T-helper 17 cell (primary cell): ENCODE results near the gene ETV3. TPM values are rescaled to one million over a fixed set of nuclear protein-coding genes. Genes with fewer than 3 reads are reported as not detected.

Experiments
- ATAC-seq: fragments of 150-1000 bp; cut with Tn5 transposase; 2 replicates; pipeline ENCODE4 v1.10.0; 2021; ENCODE audit warnings: mild to moderate bottlenecking, moderate library complexity
- DNase-seq, 3 donors: peaks; one replicate each; pipeline versions ENCODE4 v3.0.0 to v3.0.0-alpha.2; 2020 to 2021
- H3K9me3 ChIP-seq: one replicate; pipeline ENCODE4 v1.7.0; 2013; ENCODE audit warnings: low read length, mild to moderate bottlenecking; ENCODE audit not compliant: control insufficient read depth, poor library complexity, severe bottlenecking
- H3K27ac Mint-ChIP-seq: one replicate; pipeline ENCODE4 v1.8.0; 2022; ENCODE audit warnings: mild to moderate bottlenecking, moderate library complexity, mixed read lengths
- H3K27me3 Mint-ChIP-seq: one replicate; pipeline ENCODE4 v1.8.0; 2022; ENCODE audit warnings: mixed read lengths
- H3K36me3 Mint-ChIP-seq: one replicate; pipeline ENCODE4 v1.8.0; 2022; ENCODE audit warnings: low read depth, mixed read lengths
- H3K4me1 Mint-ChIP-seq: one replicate; pipeline ENCODE4 v1.8.0; 2022; ENCODE audit warnings: mild to moderate bottlenecking, mixed read lengths
- H3K4me3 Mint-ChIP-seq: one replicate; pipeline ENCODE4 v1.8.0; 2022; ENCODE audit warnings: mild to moderate bottlenecking, moderate library complexity, mixed read lengths
- total RNA-seq, 4 donors: library from RNA in 2 of 4; stranded (reverse) in 2 of 4; gene quantifications; one replicate each; pipeline ENCODE4 v1.2.3 and lab custom pipeline; 2022 to 2026

The ETV3 gene
- total RNA-seq, 2 donors from 2014 or later: 74.0 to 78.2 TPM

DNA sequence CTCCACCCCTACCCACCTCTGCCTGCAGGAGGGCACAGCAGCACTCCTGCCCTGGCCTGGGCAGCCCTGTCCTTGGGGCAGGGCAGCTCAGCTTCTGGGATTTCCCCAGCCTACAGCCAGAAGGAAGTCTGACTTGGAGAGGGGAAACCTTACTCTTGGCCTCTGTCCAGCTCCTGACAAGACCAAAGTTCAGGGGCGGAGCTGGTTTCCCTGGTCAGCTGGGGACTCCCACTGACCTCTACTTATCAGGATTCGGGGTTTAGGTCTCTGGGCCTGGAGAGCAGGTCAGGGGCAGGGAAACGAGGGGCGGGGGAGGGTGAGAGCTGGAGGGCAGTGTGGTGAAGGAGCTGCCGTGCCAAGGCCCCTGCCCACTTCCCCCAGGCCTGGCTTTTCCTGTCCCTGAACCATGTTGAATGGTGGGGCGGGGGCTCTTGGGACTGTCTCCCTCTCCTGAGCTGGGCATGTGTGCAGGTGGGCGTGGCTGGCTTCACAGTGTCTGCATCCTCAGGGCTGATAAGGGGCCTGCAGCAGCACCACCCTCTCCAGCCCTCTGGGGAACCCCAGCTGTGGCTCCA lies 16.8 kb upstream of the ETV3 start:
- ATAC-seq: no peak

DNA sequence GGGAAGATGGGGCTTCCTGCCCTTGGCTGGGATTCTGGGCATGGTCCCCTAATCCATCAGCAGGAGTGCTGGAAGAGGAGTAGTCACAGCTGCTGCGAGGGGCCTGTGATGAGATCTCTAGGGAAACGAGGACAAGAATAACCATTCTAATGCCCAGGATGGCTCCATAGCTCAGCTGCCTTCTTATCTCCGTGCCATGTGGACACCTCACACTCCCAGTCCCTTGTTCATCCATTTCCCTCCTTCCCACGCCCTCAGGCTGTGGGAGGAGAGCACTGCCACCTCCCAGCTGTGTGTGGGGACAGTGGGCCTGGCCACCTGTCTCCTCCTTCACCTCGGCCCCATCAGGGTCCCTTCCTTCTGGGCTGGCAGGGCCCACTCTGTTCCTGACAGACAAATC lies 16.1 kb upstream of the ETV3 start:
- no peaks in the 10 kb centered on the region for H3K9me3 ChIP-seq
- peak overlapping the region; percentile 86 for H3K27ac Mint-ChIP-seq
- H3K27me3 Mint-ChIP-seq: peaks cover 31% of the 10 kb centered on the region
- H3K4me1 Mint-ChIP-seq: peaks cover 33% of the 10 kb centered on the region
- ATAC-seq (no peak), DNase-seq (no peak)
- H3K36me3 Mint-ChIP-seq: no peaks in the 10 kb centered on the region
- H3K4me3 Mint-ChIP-seq: peak overlapping the region; percentile 58

More for the DNA sequence above, 16.8 kb upstream of the ETV3 start:
- Mint-ChIP-seq H3K27ac (no peak overlapping the region), H3K4me3 (peak overlapping the region; percentile 36), H3K27me3 (peaks cover 36% of the 10 kb centered on the region), H3K36me3 (no peaks in the 10 kb centered on the region), H3K4me1 (peaks cover 31% of the 10 kb centered on the region)
- no peaks in the 10 kb centered on the region for H3K9me3 ChIP-seq
- no peak for DNase-seq

DNA sequence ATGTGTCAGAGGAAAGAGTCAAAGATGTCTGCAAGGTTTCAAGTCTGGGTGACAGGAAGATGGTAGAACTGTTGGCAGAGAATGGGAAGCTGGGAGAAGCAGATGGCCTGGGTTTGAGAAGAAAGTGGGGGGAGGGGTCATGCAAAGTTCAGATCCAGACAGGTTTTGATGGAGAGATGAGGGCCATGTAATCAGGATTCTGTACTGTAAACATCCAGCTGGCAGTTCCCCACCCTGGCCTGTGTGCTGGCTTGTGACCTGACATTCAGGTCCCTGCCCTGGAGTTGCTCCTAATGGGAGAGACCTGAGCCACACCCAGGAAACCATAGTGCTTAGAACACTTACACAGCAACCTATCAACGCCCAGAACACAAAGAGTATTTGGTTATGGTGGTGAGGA lies 15.6 kb upstream of the ETV3 start:
- Mint-ChIP-seq H3K4me3 (peak overlapping the region; percentile 71), H3K27ac (peak overlapping the region; percentile 86), H3K36me3 (peaks cover 2% of the 10 kb centered on the region), H3K27me3 (peaks cover 29% of the 10 kb centered on the region), H3K4me1 (peaks cover 33% of the 10 kb centered on the region)
- H3K9me3 ChIP-seq: no peaks in the 10 kb centered on the region
- no peak for ATAC-seq
- no peak for DNase-seq

DNA sequence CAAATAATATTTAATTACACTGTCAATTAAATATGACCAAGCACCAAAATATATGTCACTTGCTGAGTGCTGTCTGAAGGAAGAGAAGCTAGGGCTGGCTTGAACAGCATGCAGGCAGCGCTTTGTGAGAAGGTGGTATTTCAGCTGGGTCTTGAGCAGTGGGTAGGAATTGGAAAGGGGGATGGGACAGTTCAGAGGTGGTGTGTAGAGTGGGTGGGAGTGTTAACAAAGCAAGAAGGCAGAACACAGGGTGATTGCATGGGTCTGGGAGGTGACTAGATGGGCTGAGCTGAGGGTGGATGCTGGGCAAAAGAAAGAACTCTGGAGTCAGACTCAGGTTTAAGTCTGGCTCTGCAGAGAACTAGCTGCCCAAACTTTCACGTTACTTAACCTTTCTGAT lies 14.3 kb upstream of the ETV3 start:
- peaks cover 24% of the 10 kb centered on the region for H3K27me3 Mint-ChIP-seq
- no peak for DNase-seq
- no peak overlapping the region for H3K4me3 Mint-ChIP-seq
- peaks cover 37% of the 10 kb centered on the region for H3K4me1 Mint-ChIP-seq
- H3K27ac Mint-ChIP-seq: peak overlapping the region; percentile 49
- ATAC-seq: no peak
- peaks cover 2% of the 10 kb centered on the region for H3K36me3 Mint-ChIP-seq
- no peaks in the 10 kb centered on the region for H3K9me3 ChIP-seq

DNA sequence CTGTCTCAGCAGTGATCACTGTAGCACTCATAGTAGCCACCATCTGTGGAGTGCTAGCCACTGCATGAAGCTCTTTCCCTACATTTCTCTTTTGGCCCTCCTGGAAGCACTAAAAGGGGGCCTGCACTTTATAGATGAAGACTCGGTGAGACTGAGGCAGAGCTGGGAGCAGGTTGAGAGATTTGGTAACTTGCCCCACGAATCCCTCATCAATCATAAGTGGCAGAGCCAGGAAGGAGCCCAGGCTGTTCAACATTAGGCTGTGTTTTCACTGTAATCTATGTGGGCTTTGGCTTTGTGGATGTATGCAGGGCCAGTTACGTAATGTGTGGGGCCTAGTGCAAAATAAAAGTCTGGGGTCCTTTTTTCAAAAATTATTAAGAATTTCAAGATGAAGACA lies 13.3 kb upstream of the ETV3 start:
- Mint-ChIP-seq H3K36me3 (peaks cover 2% of the 10 kb centered on the region), H3K27me3 (peaks cover 14% of the 10 kb centered on the region), H3K4me3 (no peak overlapping the region), H3K4me1 (peaks cover 40% of the 10 kb centered on the region), H3K27ac (no peak overlapping the region)
- ATAC-seq (no peak), DNase-seq (no peak)
- no peaks in the 10 kb centered on the region for H3K9me3 ChIP-seq

DNA sequence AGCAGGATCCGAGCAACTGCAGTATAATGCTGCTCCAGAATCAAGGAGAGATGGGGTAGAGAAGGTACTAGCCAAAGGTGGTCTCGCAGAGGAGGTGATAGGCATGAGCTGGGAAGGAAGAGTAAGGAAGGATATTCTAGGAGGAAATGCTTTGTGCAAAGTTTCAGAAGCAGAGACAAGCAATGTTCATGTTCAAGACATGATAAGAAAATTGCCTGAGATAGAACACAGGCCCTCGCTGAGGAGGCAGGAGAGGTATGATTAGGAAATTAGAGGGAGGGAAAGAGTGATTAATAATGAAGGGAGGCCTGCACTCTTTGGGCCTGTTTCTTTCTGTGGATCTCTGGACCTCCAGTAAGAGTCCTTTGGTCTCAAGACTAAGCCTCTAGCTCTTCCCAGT lies 12.9 kb upstream of the ETV3 start:
- DNase-seq (no peak), ATAC-seq (no peak)
- no peaks in the 10 kb centered on the region for H3K9me3 ChIP-seq
- H3K27ac Mint-ChIP-seq: no peak overlapping the region
- H3K4me1 Mint-ChIP-seq: peaks cover 39% of the 10 kb centered on the region
- peaks cover 2% of the 10 kb centered on the region for H3K36me3 Mint-ChIP-seq
- no peak overlapping the region for H3K4me3 Mint-ChIP-seq
- H3K27me3 Mint-ChIP-seq: peaks cover 10% of the 10 kb centered on the region

DNA sequence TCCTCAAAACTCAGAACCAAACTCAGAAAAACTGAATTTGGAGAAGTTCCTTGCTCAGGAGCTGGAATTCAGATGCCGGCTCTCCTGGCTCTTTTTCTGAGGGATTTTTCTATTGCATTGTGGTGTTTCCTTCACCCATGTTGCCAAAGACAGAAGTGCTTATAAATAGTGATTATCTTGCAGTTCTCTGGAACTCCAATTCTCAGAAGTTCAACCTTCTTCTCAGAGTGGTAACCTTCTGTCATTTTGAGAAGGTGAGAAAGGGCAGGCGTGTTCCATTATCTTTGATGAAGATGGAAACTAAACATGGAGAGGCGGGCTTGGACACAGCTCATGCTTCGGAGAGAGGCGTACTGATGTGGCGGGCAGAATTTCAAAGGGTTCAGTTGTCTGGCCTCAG lies 12.4 kb upstream of the ETV3 start:
- DNase-seq: no peak
- Mint-ChIP-seq H3K4me3 (no peak overlapping the region), H3K36me3 (peaks cover 2% of the 10 kb centered on the region), H3K27me3 (peaks cover 7% of the 10 kb centered on the region), H3K27ac (no peak overlapping the region), H3K4me1 (peaks cover 36% of the 10 kb centered on the region)
- ATAC-seq: no peak
- H3K9me3 ChIP-seq: no peaks in the 10 kb centered on the region

DNA sequence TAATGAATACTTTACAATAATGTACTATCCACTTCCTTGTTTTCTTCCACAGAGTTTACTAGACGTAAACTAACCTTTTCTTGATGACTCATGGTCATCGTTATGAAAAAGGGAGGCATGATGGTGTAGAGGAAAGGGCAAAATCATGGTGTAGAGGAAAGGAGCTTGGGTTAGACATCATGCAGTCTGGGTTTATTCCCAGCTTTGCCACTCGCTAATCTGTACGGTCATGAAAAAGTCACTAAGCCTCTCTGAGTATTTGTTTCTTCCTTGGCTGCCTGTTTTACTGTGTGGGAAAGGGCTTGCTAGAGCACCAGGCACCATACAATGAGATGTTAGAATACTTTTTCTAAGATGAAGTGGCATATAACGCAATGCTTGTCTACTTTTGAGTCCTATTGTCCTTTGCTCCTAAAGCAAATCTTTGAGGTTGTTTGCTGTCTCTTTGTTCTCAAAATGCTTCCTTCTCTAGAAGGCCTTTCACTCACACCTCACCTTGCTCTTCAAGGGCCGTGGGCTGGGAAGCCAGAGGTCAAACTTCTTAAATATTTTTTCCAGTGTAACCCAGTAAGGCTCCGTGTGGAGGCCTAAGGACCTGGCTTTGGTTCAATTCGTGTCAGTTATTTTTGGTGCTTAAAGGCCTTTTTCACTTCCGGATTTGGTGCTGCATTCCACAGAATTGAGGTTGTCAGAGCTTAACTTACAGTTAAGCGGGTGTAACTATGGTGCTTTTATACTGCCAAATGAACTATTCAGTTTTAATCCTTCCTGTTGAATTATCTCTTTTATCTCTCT lies 9.9 kb upstream of the ETV3 start:
- Mint-ChIP-seq H3K4me1 (peaks cover 22% of the 10 kb centered on the region), H3K4me3 (no peak overlapping the region), H3K27ac (no peak overlapping the region), H3K27me3 (peaks cover 7% of the 10 kb centered on the region), H3K36me3 (peaks cover 2% of the 10 kb centered on the region)
- ATAC-seq (no peak), DNase-seq (no peak)
- H3K9me3 ChIP-seq: no peaks in the 10 kb centered on the region

DNA sequence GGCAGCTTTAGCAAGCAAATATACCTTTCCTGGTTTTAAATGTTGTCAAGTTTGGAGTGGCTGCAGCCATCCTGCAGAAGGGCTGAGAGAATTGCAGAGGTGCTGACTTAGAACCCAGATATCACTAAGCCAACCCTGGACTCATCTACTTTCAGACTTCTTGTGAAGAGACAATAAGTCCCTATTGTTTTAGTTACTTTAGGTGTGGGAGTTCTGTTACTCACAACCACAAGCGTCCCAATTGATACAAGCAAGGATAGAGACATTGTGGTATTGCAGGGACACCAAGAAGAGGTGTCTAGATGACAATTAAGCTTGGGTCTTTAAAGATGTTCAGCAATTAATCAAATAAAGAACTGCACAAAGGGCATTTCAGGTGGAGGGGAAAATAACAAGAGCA lies 8.8 kb upstream of the ETV3 start:
- no peaks in the 10 kb centered on the region for H3K9me3 ChIP-seq
- Mint-ChIP-seq H3K27me3 (peaks cover 7% of the 10 kb centered on the region), H3K36me3 (peaks cover 2% of the 10 kb centered on the region), H3K4me1 (peaks cover 20% of the 10 kb centered on the region), H3K27ac (no peak overlapping the region), H3K4me3 (no peak overlapping the region)
- ATAC-seq: no peak
- DNase-seq: no peak

DNA sequence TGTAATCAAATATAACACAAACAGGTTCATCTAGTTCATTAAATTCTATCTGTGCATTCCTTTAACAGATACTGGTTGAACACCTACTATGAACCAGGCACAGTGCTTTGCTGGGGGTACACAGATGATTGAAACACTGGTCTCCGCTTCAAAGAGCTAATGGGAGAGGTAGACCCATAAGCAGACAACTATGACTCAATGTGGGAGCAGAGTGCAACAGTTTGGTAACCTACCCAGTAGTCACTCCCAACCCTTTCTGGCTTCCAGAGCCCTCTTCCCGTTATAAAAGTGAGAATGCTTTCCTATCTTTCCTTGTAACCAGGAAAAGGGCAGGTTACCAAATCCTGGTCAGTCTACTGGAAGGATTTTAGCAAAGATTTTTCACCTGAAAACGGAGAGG lies 8.0 kb upstream of the ETV3 start:
- peaks cover 2% of the 10 kb centered on the region for H3K36me3 Mint-ChIP-seq
- H3K27me3 Mint-ChIP-seq: peaks cover 7% of the 10 kb centered on the region
- ATAC-seq (no peak), DNase-seq (no peak)
- H3K27ac Mint-ChIP-seq: no peak overlapping the region
- H3K4me1 Mint-ChIP-seq: peaks cover 17% of the 10 kb centered on the region
- no peaks in the 10 kb centered on the region for H3K9me3 ChIP-seq
- no peak overlapping the region for H3K4me3 Mint-ChIP-seq

DNA sequence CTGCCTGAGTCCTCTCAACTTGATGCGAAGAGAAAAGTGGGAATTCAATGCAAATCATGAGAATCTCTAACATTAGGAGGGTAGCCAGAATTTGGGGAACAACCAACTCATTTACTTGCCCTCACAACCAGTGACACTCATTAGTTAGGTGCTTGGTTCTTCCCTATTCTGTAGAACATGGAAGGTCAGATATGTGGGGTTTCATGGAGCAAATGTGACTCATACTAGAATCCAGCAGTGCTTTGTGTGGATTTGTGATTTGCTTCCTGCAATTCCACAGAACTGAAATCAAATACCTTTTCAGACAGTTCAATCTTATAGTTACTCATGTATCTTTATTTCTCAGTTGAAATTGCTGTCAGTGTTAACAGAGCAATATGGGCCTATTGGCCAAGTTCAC lies 6.9 kb upstream of the ETV3 start:
- no peak overlapping the region for H3K27ac Mint-ChIP-seq
- H3K4me1 Mint-ChIP-seq: peaks cover 12% of the 10 kb centered on the region
- peaks cover 7% of the 10 kb centered on the region for H3K27me3 Mint-ChIP-seq
- peaks cover 2% of the 10 kb centered on the region for H3K36me3 Mint-ChIP-seq
- H3K9me3 ChIP-seq: no peaks in the 10 kb centered on the region
- H3K4me3 Mint-ChIP-seq: no peak overlapping the region
- ATAC-seq (no peak), DNase-seq (no peak)

DNA sequence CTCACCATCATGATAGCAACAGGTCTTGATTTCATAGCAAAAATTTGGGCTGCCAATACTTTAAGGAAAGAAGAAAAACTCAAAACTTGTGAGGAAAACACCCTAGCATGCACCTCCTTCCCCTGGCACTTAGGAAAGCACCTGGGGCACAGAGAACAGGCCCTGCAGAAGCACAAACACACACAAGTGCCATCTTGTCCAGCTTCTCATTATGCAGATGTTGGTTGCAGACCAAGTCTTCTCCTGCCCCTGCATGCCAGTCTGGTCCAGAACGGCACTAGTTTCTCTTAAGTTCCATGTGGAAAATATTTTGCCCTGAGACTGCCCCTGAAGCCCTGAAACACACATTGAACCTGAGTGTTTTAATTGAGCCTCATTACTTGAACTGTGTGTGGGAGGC lies 6.3 kb upstream of the ETV3 start:
- no peak overlapping the region for H3K4me3 Mint-ChIP-seq
- DNase-seq: no peak
- peaks cover 10% of the 10 kb centered on the region for H3K4me1 Mint-ChIP-seq
- peaks cover 7% of the 10 kb centered on the region for H3K27me3 Mint-ChIP-seq
- no peaks in the 10 kb centered on the region for H3K9me3 ChIP-seq
- peaks cover 2% of the 10 kb centered on the region for H3K36me3 Mint-ChIP-seq
- no peak overlapping the region for H3K27ac Mint-ChIP-seq
- no peak for ATAC-seq

DNA sequence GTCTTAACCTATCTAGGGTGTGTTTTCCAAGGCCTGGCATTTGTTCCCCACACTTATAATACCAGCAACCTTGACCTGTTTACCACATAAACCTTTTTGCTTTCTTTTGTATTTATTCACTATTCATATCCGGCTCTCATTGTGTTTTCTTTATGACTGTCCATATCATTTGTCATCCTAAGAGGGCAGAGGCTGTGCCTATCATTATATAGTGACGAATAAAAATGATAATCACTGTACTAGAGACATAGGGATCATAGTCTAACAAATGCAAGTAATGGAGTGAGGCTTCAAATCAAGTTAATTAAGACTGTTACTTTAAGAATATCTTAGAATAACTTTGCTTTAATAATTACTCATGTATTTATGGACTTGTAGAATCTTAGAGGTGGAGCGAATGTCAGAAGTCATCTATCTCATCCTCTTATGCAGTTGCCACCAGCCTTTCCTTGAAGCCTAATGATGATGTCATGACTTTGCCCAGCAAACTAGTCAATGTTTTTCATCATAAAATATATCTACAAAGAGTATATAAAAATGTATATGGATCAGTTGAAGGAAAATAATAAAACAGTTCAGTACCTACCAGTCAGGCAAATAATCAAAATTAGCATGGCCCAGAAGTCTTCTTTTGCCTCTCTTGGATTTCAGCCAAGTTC lies 4.7 kb upstream of the ETV3 start:
- ATAC-seq (no peak), DNase-seq (no peak)
- Mint-ChIP-seq H3K27ac (no peak overlapping the region), H3K4me3 (no peak overlapping the region), H3K27me3 (no peaks in the 10 kb centered on the region), H3K4me1 (peaks cover 15% of the 10 kb centered on the region), H3K36me3 (peaks cover 2% of the 10 kb centered on the region)
- no peaks in the 10 kb centered on the region for H3K9me3 ChIP-seq
